ENCODE measurements around the gene HOXD4. TPM values are rescaled to one million over a fixed set of nuclear protein-coding genes. Genes with fewer than 3 reads are reported as not detected.
A peak's percentile ranks its signal among the peaks of the same experiment; 100 is the strongest.

Gene HOXD4
- total and polyA plus RNA-seq, 2 of the 4 experiments (the other 2 are of a cell fraction), result not detected

GRCh38 chr2:176105730-176106580 is 45.4 kb upstream of the HOXD4 start (continued):
- no peak for TF ChIP-seq RFX5 (IDR thresholded peaks at IDR 0.05; ENCODE audit: low read depth, low read length)

GRCh38 chr2:176106581-176107539 is 44.5 kb upstream of the HOXD4 start, which contains the start of gene HOXD11:
Gene HOXD11 (plus strand): TSS chr2:176107280. CDS start chr2:176107356, 76 bp downstream.
- Histone ChIP-seq H3K9me3 (ENCODE audit: control insufficient read depth, insufficient read depth, low read length) (peaks cover 5% of the 10 kb centered on the region), H2BK15ac (ENCODE audit: low read depth, low read length) (no peak within 1 kb of the TSS), H3K56ac (ENCODE audit: extremely low read depth, insufficient read depth, low read length) (no peak within 1 kb of the TSS), H2BK20ac (ENCODE audit: low read depth, low read length) (no peak within 1 kb of the TSS), H3K4me1 (ENCODE audit: control insufficient read depth, insufficient read depth, low read length) (no peaks in the 10 kb centered on the region), H3K79me1 (ENCODE audit: low read depth in 1 of 2, low read length in 2 of 2) (no peaks in the 10 kb centered on the region), H3K4me2 (ENCODE audit: low read depth, low read length) (no peak within 1 kb of the TSS; the same call in 1 of the 2 replicates), H3K27ac (ENCODE audit: insufficient read depth, low read length) (no peak within 1 kb of the TSS), H4K5ac (ENCODE audit: low read depth, low read length) (no peak within 1 kb of the TSS), H2BK120ac (ENCODE audit: low read depth, low read length) (no peak within 1 kb of the TSS), H3K36me3 (ENCODE audit: control insufficient read depth, insufficient read depth, low read length) (no peaks in the 10 kb centered on the region), H3K9ac (ENCODE audit: low read depth, low read length) (no peak within 1 kb of the TSS), H4K8ac (ENCODE audit: low read depth in 2 of 2, low read length in 2 of 2) (no peak within 1 kb of the TSS), H3K23ac (ENCODE audit: low read depth, low read length) (no peak within 1 kb of the TSS), H3K27me3 (ENCODE audit: control insufficient read depth, insufficient read depth, low read length) (peaks cover 92% of the 10 kb centered on the region), H3K9me1 (ENCODE audit: insufficient read depth, low read length) (no peaks in the 10 kb centered on the region), H4K91ac (ENCODE audit: insufficient read depth, low read depth, low read length) (no peak within 1 kb of the TSS), H3K4me3 (ENCODE audit: insufficient read depth, low read depth, low read length) (no peak within 1 kb of the TSS), H2AK9ac (replicated peaks; ENCODE audit: low read depth, low read length, poor library complexity) (no peak within 1 kb of the TSS), H3K18ac (ENCODE audit: low read depth, low read length) (no peak within 1 kb of the TSS), H3K14ac (replicated peaks; ENCODE audit: low read depth, low read length) (no peak within 1 kb of the TSS), H2BK5ac (ENCODE audit: low read depth, low read length, poor library complexity, severe bottlenecking) (no peak within 1 kb of the TSS), H3K4ac (ENCODE audit: low read depth, low read length) (no peak within 1 kb of the TSS), H2AK5ac (ENCODE audit: low read depth, low read length) (no peak within 1 kb of the TSS), H4K20me1 (ENCODE audit: insufficient read depth, low read length) (no peaks in the 10 kb centered on the region), H2AFZ (replicated peaks; ENCODE audit: low read length, poor library complexity) (no peak within 1 kb of the TSS)
- in situ Hi-C loops (cut with MboI; ENCODE audit: low sequenced_read_pairs), result no loop called here
- ATAC-seq (ENCODE audit: low read depth) (no peak; the same call in 1 of the 2 replicates), DNase-seq (no peak)
- dilution Hi-C loops (cut with HindIII; ENCODE audit: low sequenced_read_pairs, unreplicated experiment), result no loop called here
- intact Hi-C loops (cut with micrococcal nuclease), result no loop called here
- ChIA-PET POLR2A (ENCODE audit: unreplicated experiment) (no interaction called here), CTCF (no interaction called here)
- BruUV-seq (replicated peaks), result no TSS peak
- no peak for TF ChIP-seq USF2 (IDR thresholded peaks at IDR 0.05; ENCODE audit: low read depth, low read length)
- TF ChIP-seq CEBPB (IDR thresholded peaks at IDR 0.05; ENCODE audit: low read depth, low read length), result peak; percentile 77
- 2% methylated on average over 22 of the region's 85 CpGs; no CpG with 5 or more reads in 1 of the 2 experiments for WGBS, 2 experiments (ENCODE audit: extremely low coverage in 2 of 2, insufficient read length in 1 of 2)
